ENCODE measurements around the gene KCNMA1.

The KCNMA1 gene

GRCh38 chr10:77172086-77172485 is 465.5 kb downstream of the KCNMA1 start:
- Mint-ChIP-seq H3K36me3 (peaks cover under 1% of the 10 kb centered on the region), H3K27ac (no peak overlapping the region), H3K4me3 (no peak overlapping the region), H3K27me3 (no peaks in the 10 kb centered on the region), H3K9me3 (peaks cover under 1% of the 10 kb centered on the region), H3K4me1 (no peaks in the 10 kb centered on the region)
- no peak for ATAC-seq

- Mint-ChIP-seq H3K4me1 (peaks cover 5% of the 10 kb centered on the region), H3K36me3 (no peaks in the 10 kb centered on the region), H3K27ac (no peak overlapping the region), H3K9me3 (no peaks in the 10 kb centered on the region), H3K4me3 (no peak overlapping the region), H3K27me3 (peaks cover 6% of the 10 kb centered on the region)
- ATAC-seq = no peak
Measured at GRCh38 chr10:77168861-77169260, 468.7 kb downstream of the KCNMA1 start.

- Mint-ChIP-seq H3K4me1 (peaks cover 5% of the 10 kb centered on the region), H3K27ac (no peak overlapping the region), H3K4me3 (no peak overlapping the region), H3K27me3 (peaks cover 6% of the 10 kb centered on the region), H3K9me3 (no peaks in the 10 kb centered on the region), H3K36me3 (no peaks in the 10 kb centered on the region)
- no peak for ATAC-seq
Measured at GRCh38 chr10:77168161-77168560, 469.4 kb downstream of the KCNMA1 start.

DNA sequence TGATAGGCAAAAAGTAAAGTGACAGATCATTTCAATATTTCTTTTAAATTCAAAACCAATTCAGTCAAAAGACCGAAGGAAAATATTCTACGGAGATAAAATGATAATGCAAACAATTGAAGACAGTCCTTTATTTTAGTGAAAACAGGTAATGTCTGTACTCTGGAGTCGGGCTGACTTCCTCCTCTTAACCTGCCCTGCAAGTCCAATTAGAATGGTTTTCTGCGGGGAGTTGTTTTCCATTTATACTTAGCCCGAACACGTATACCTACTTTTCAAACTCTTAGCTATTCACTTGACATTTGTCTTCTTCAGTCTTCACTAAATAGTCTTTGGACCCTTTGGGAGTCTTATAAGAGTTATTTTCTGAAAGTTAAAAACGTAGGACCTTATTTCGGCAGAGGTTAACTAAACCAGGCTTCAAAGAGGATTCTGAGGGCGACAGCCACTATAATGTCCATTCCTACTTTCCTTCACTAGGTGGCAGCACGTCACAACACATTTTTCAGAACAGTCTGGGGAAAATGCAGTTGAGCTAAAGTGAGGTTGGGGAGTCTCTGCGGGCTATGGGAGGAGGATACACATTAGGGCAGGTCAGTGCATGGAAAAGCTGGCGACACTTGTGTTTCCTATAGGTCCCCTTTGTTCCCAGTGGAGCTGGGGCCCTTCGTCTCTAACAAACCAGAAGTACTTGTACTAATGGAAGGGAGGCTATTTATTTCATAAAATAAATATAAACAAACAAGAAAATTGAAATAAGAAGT is 472.0 kb downstream of the KCNMA1 start:
- Mint-ChIP-seq H3K27ac (peak overlapping the region; percentile 59), H3K36me3 (no peaks in the 10 kb centered on the region), H3K27me3 (peaks cover 6% of the 10 kb centered on the region), H3K4me3 (peak overlapping the region; percentile 22), H3K4me1 (peaks cover 5% of the 10 kb centered on the region), H3K9me3 (no peaks in the 10 kb centered on the region)
- peak; percentile 62 for ATAC-seq

DNA sequence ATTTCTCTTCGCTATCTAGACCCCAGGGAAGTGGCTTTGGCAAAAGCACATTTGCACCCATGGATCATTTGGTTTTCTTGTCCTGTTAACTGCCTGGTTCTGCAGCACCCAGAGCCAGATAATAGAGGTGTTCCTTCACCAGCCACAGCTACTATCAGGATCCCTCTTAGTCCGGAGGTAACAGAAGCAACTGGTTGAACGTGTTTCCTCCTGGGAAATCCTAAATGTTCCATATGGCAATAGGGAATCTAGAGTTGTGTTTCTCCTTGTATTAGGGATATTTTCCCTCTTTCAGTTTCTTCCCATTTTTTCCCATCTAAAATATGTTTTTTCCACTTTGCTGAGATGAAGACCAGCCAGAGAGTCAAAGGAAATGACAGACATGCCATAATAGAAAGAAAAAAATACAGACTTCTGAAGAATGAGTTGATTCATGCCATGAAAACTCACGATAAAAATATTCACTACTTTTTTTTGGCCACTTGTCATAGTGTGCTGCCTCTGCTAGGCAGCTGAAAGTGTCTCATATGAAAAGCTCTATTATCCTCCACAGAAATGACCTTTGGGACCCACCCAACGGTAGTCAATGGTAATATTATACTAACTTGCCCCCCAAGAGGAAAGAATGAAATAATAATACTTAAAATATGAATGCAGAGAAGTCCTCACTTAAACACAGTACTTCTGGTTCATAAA is 472.8 kb downstream of the KCNMA1 start:
- no peak for ATAC-seq
- H3K4me3 Mint-ChIP-seq = no peak overlapping the region

GRCh38 chr10:77163670-77164348 is 473.8 kb downstream of the KCNMA1 start:
- peaks cover 5% of the 10 kb centered on the region for H3K4me1 Mint-ChIP-seq
- ATAC-seq = peak; percentile 64
- H3K27me3 Mint-ChIP-seq = peaks cover 6% of the 10 kb centered on the region
- no peak overlapping the region for H3K27ac Mint-ChIP-seq
- H3K36me3 Mint-ChIP-seq = no peaks in the 10 kb centered on the region
- H3K4me3 Mint-ChIP-seq = no peak overlapping the region
- no peaks in the 10 kb centered on the region for H3K9me3 Mint-ChIP-seq

More for the DNA sequence above, 472.8 kb downstream of the KCNMA1 start:
- Mint-ChIP-seq H3K9me3 (no peaks in the 10 kb centered on the region), H3K4me1 (peaks cover 5% of the 10 kb centered on the region), H3K36me3 (no peaks in the 10 kb centered on the region), H3K27me3 (peaks cover 6% of the 10 kb centered on the region), H3K27ac (no peak overlapping the region)

DNA sequence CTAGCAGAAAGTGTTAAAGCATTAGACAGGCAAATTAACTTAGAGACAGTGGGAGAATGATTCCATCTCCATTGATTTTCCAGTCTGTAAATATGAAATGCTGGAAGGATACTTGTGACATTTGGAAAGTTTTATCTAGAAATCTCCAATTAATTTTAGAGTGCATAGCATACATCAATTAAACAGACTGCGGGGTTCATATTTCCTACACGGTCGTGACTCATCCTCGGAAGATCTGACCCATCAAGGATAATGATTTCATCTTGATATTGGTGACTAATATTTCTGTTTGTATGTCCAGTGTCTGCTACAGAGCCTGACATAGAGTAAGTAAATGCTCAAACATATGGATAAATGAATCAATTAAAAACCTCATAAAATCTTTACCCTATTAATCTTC is 474.9 kb downstream of the KCNMA1 start:
- Mint-ChIP-seq H3K27me3 (peaks cover 6% of the 10 kb centered on the region), H3K36me3 (no peaks in the 10 kb centered on the region), H3K4me3 (no peak overlapping the region), H3K27ac (no peak overlapping the region), H3K9me3 (no peaks in the 10 kb centered on the region), H3K4me1 (peaks cover 5% of the 10 kb centered on the region)
- no peak for ATAC-seq

DNA sequence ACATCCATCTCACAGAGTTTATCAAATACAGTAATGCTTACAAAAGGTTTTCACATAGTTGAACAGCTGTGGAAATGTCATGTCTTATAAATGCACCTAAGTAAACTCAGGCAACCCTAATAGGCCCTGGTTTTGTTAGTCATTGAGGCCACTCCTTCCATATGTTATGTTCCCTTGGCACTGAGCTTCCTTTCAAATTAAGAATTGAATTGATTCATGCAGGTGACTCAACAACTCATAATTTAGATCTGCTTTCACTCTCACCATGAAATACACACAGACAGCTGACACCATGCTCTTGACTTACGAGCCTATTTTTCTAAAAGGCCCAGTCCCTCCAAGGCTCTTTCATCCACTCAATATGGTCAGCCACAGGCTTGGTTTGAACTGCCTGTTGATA is 476.9 kb downstream of the KCNMA1 start:
- no peak for ATAC-seq
- Mint-ChIP-seq H3K4me1 (peaks cover 4% of the 10 kb centered on the region), H3K36me3 (no peaks in the 10 kb centered on the region), H3K27me3 (peaks cover 6% of the 10 kb centered on the region), H3K9me3 (no peaks in the 10 kb centered on the region), H3K27ac (no peak overlapping the region), H3K4me3 (no peak overlapping the region)

DNA sequence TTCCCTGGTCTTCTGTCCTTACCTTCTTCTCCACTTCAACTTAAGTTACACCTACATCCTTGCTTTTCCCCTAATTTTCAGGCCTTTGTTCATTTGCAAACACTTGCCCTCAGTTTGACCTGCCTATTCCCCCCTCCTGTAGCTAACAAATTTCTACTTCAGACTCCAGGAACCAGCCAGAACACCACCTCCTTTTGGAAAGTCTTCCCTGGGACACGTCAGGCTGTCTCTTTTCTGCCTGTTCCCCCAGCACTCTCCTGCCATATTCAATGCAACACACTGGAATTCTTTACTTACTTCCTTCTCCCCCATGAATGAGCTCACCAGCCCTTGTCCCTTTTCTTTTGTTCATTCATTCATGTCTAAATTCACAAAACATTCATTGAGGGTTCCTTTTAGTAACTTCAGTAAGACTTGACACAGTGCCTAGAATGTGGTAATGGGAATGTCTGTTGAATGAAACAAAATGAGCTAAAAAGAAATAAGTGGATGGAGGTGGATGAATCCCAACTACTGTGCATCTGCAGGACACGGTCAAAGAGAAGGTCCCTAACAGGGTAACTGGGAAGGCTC is 478.0 kb downstream of the KCNMA1 start:
- no peaks in the 10 kb centered on the region for H3K9me3 Mint-ChIP-seq
- H3K4me1 Mint-ChIP-seq = no peaks in the 10 kb centered on the region
- no peak for ATAC-seq
- H3K27me3 Mint-ChIP-seq = peaks cover 3% of the 10 kb centered on the region
- H3K36me3 Mint-ChIP-seq = no peaks in the 10 kb centered on the region
- no peak overlapping the region for H3K27ac Mint-ChIP-seq
- H3K4me3 Mint-ChIP-seq = no peak overlapping the region

GRCh38 chr10:77158666-77159065 is 478.9 kb downstream of the KCNMA1 start:
- no peak for ATAC-seq

DNA sequence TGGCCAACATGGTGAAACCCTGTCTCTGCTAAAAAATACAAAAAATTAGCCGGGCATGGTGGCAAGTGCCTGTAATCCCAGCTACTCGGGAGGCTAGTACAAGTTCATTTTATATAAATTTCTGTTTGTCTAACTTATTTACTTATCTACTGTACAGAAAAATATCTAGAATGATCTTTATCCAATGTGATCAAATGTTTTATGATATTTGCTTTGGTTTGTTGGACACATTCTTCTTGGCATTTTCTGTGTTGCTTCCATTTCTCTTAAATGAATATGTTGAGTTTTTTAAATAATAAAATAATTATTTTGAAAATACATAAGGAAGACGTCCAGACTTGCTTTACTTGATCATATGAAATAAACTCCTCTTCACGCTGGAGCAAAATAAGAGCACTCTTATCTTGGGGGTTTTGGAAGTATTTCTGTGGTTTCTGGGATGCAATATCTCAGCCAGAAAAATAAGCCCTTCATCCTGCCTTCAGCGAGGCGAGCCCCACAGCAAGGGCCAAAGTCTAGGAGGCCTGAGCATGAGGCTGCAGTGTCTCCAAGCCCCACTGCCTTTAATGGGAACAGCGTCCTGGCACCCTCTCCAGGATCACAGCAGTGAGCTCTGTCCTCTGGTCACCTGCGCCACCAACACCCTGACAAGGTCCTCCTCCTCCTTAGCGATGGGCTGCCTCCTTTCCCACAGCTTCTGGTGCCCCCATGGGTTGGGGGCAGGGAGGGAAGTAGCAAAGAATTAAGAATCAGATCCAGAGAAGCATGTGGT is 480.2 kb downstream of the KCNMA1 start:
- no peaks in the 10 kb centered on the region for H3K9me3 Mint-ChIP-seq
- ATAC-seq = no peak
- no peaks in the 10 kb centered on the region for H3K36me3 Mint-ChIP-seq
- H3K27ac Mint-ChIP-seq = no peak overlapping the region
- H3K27me3 Mint-ChIP-seq = no peaks in the 10 kb centered on the region
- H3K4me1 Mint-ChIP-seq = no peaks in the 10 kb centered on the region
- H3K4me3 Mint-ChIP-seq = no peak overlapping the region

More at GRCh38 chr10:77158666-77159065, 478.9 kb downstream of the KCNMA1 start:
- Mint-ChIP-seq H3K9me3 (no peaks in the 10 kb centered on the region), H3K27me3 (no peaks in the 10 kb centered on the region), H3K27ac (no peak overlapping the region), H3K4me1 (no peaks in the 10 kb centered on the region), H3K36me3 (no peaks in the 10 kb centered on the region), H3K4me3 (no peak overlapping the region)

GRCh38 chr10:77156406-77156879 is 481.2 kb downstream of the KCNMA1 start:
- H3K27me3 Mint-ChIP-seq = no peaks in the 10 kb centered on the region
- no peak for ATAC-seq
- no peak overlapping the region for H3K4me3 Mint-ChIP-seq
- no peaks in the 10 kb centered on the region for H3K4me1 Mint-ChIP-seq
- no peak overlapping the region for H3K27ac Mint-ChIP-seq
- H3K9me3 Mint-ChIP-seq = no peaks in the 10 kb centered on the region
- H3K36me3 Mint-ChIP-seq = no peaks in the 10 kb centered on the region

DNA sequence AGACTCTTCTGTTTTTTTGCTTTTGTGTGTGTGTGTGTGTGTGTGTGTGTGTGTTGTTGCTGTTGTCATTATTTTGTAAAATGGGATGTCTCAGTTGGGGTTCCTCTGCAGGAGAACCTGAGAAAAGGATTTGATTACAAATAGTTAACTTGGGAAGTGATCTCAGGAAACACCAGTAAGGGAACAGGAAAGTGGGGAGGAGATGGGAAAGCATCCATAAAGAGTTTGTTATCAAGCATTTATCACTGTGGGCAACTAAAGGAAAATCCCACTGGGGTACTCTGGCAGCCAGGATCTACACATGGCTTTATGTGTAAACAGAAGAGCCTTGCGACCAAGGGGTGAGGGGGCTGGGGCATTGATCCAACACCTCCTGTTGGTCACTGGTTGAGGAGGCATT is 485.4 kb downstream of the KCNMA1 start:
- no peak overlapping the region for H3K27ac Mint-ChIP-seq
- H3K27me3 Mint-ChIP-seq = no peaks in the 10 kb centered on the region

DNA sequence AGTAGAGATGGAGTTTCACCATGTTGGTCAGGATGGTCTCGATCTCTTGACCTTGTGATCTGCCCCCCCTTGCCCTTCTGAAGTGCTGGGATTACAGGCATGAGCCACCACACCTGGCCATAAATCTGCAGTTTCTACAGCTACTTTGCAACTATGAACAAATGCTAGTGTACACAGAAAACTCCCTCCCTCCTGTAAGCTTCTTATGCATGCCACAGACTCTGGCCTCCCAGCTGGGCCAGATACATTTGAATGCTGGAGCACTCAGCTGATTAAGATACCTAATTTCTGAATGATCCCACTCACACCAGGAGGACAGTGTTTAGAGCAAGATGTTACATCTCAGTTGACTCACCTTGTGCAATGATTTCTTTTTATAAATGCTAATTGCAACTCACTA is 486.2 kb downstream of the KCNMA1 start:
- Mint-ChIP-seq H3K9me3 (no peaks in the 10 kb centered on the region), H3K4me1 (no peaks in the 10 kb centered on the region), H3K27me3 (no peaks in the 10 kb centered on the region), H3K4me3 (no peak overlapping the region), H3K36me3 (no peaks in the 10 kb centered on the region), H3K27ac (no peak overlapping the region)
- no peak for ATAC-seq

More for the DNA sequence above, 485.4 kb downstream of the KCNMA1 start:
- Mint-ChIP-seq H3K9me3 (no peaks in the 10 kb centered on the region), H3K36me3 (no peaks in the 10 kb centered on the region), H3K4me3 (no peak overlapping the region), H3K4me1 (no peaks in the 10 kb centered on the region)
- ATAC-seq = no peak

- Mint-ChIP-seq H3K27me3 (no peaks in the 10 kb centered on the region), H3K4me1 (no peaks in the 10 kb centered on the region), H3K4me3 (no peak overlapping the region), H3K27ac (no peak overlapping the region), H3K36me3 (no peaks in the 10 kb centered on the region), H3K9me3 (no peaks in the 10 kb centered on the region)
- ATAC-seq = no peak
Measured at GRCh38 chr10:77149706-77150105, 487.9 kb downstream of the KCNMA1 start.
